Naive thymus-derived CD4-positive, alpha-beta T cell (primary cell): ENCODE data around the gene ADM2. TPM values are rescaled to one million over a fixed set of nuclear protein-coding genes. Genes with fewer than 3 reads are reported as not detected.
A peak's percentile ranks its signal among the peaks of the same experiment; 100 is the strongest.

Experiments used
- ATAC-seq: fragments of 150-1000 bp; cut with Tn5 transposase; 2 replicates; pipeline ENCODE4 v1.10.0; 2021; ENCODE audit warnings: mild to moderate bottlenecking, moderate library complexity
- CTCF ChIA-PET: fragments of 350-600 bp; sonication (Branson Sonifier 250); formaldehyde crosslinking; loops from one replicate; lab custom pipeline; 2021; ENCODE audit warnings: antibody characterized with exemption; lab: Charles Lee
- POLR2A ChIA-PET: fragments of 350-600 bp; sonication (Branson Sonifier 250); formaldehyde crosslinking; loops from one replicate; lab custom pipeline; 2021; ENCODE audit warnings: antibody characterized with exemption, inconsistent platforms; lab: Charles Lee
- DNase-seq, 9 donors: peaks; one replicate each; pipeline versions ENCODE4 v3.0.0 to v3.0.0-alpha.2; 2020 to 2022; ENCODE audit warnings: mixed read lengths in 1 of 9
- H3K27ac ChIP-seq: one replicate; pipeline ENCODE4 v1.7.0; 2013; ENCODE audit warnings: mild to moderate bottlenecking, low read depth, low read length, moderate library complexity
- H3K27me3 ChIP-seq, 2 donors: one replicate each; pipeline ENCODE4 v1.7.0; 2013; ENCODE audit warnings: low read length in 2 of 2, mild to moderate bottlenecking in 2 of 2, moderate library complexity in 2 of 2; ENCODE audit not compliant: control insufficient read depth in 2 of 2, insufficient read depth in 2 of 2
- H3K36me3 ChIP-seq, 3 experiments: 1 replicate in 2 of 3; 2 replicates in 1 of 3; pipeline ENCODE4 v1.7.0; 2013; ENCODE audit warnings: low read length in 3 of 3, mild to moderate bottlenecking in 3 of 3, moderate library complexity in 1 of 3; ENCODE audit not compliant: insufficient read depth in 3 of 3, control insufficient read depth in 2 of 3
- H3K4me1 ChIP-seq, 2 donors: one replicate each; pipeline ENCODE4 v1.7.0; 2013; ENCODE audit warnings: low read length in 2 of 2, mild to moderate bottlenecking in 2 of 2, moderate library complexity in 1 of 2; ENCODE audit not compliant: control insufficient read depth in 2 of 2, insufficient read depth in 2 of 2
- H3K4me3 ChIP-seq: 2 replicates; pipeline ENCODE4 v1.7.0; 2013; ENCODE audit warnings: mild to moderate bottlenecking, low read length
- H3K9me3 ChIP-seq, 3 experiments: 1 replicate in 2 of 3; 2 replicates in 1 of 3; pipeline ENCODE4 v1.7.0; 2013; ENCODE audit warnings: low read length in 3 of 3; ENCODE audit not compliant: control insufficient read depth in 2 of 3
- H3K27ac Mint-ChIP-seq, 9 donors: one replicate each; pipeline ENCODE4 v1.8.0; 2020 to 2022; ENCODE audit warnings: mixed read lengths in 9 of 9, mild to moderate bottlenecking in 8 of 9, moderate library complexity in 5 of 9, inconsistent platforms in 2 of 9
- H3K27me3 Mint-ChIP-seq, 5 donors: one replicate each; pipeline ENCODE4 v1.8.0; 2021 to 2022; ENCODE audit warnings: mixed read lengths in 5 of 5, mild to moderate bottlenecking in 1 of 5
- H3K36me3 Mint-ChIP-seq, 5 donors: one replicate each; pipeline ENCODE4 v1.8.0; 2020 to 2022; ENCODE audit warnings: mixed read lengths in 5 of 5, mild to moderate bottlenecking in 3 of 5, inconsistent platforms in 1 of 5
- H3K4me1 Mint-ChIP-seq, 7 donors: one replicate each; pipeline ENCODE4 v1.8.0; 2020 to 2022; ENCODE audit warnings: mixed read lengths in 7 of 7, mild to moderate bottlenecking in 3 of 7, inconsistent platforms in 1 of 7
- H3K4me3 Mint-ChIP-seq, 10 donors: one replicate each; pipeline ENCODE4 v1.8.0; 2020 to 2022; ENCODE audit warnings: mild to moderate bottlenecking in 10 of 10, mixed read lengths in 10 of 10, moderate library complexity in 6 of 10, inconsistent platforms in 2 of 10
- H3K9me3 Mint-ChIP-seq, 11 donors: one replicate each; pipeline ENCODE4 v1.8.0; 2020 to 2022; ENCODE audit warnings: mixed read lengths in 11 of 11, mild to moderate bottlenecking in 4 of 11, inconsistent platforms in 1 of 11, moderate library complexity in 1 of 11
- intact Hi-C, 2 donors: fragments of 100-400 bp; cut with micrococcal nuclease; formaldehyde crosslinking; loops; one replicate each; pipeline ENCODE4 v1.15.1; 2023
- polyA plus RNA-seq, 2 donors: library from polyadenylated mRNA; unstranded; fragments of 300-500 nt; fragmentation: Illumina TruSeq; gene quantifications; one replicate each; pipeline ENCODE4 v1.2.3, GENCODE V29; 2021
- total RNA-seq, 6 experiments: library from RNA in 5 of 6; stranded (reverse) in 5 of 6; gene quantifications; 1 replicate in 5 of 6; 2 replicates in 1 of 6; pipeline ENCODE4 v1.2.3 and lab custom pipeline; 2021 to 2026

Gene ADM2
- total and polyA plus RNA-seq, 7 experiments from 2014 or later: 0.24 to 4.5 (median 3.7) TPM

- H3K4me3 Mint-ChIP-seq: no peak overlapping the region
- H3K4me1 Mint-ChIP-seq: peaks cover 4 to 16% (median 7%) of the 10 kb centered on the region in 7 donors
- peaks cover 0 to 5% (median 0%) of the 10 kb centered on the region in 5 donors for H3K27me3 Mint-ChIP-seq
- H3K27ac Mint-ChIP-seq: no peak overlapping the region
- ATAC-seq: no peak
- DNase-seq: no peak
- intact Hi-C loops: loop anchor here in 1 of 2 donors (10.0 kb wide), 1 partner anchor 227 kb away; the partner anchor contains the start of gene MAPK11
- Histone ChIP-seq H3K27ac (no peak overlapping the region), H3K27me3 (no peaks in the 10 kb centered on the region), H3K36me3 (peaks cover 0 to 34% (median 7%) of the 10 kb centered on the region in 3 experiments), H3K4me3 (no peak overlapping the region), H3K4me1 (peaks cover 10 to 16% of the 10 kb centered on the region in 2 donors), H3K9me3 (no peaks in the 10 kb centered on the region)
- CTCF ChIA-PET: interaction anchor here (0.5 kb wide), 1 partner anchor 121 kb away, joined by 3 read pairs; no protein-coding TSS in a partner anchor
- H3K36me3 Mint-ChIP-seq: peaks cover 0 to 3% (median 0%) of the 10 kb centered on the region in 5 donors
- H3K9me3 Mint-ChIP-seq: no peaks in the 10 kb centered on the region
- POLR2A ChIA-PET: interaction anchor here (1.4 kb wide), 1 partner anchor 31 kb away, joined by 3 read pairs; no protein-coding TSS in a partner anchor
Measured at GRCh38 chr22:50502096-50502495, 20.8 kb downstream of the ADM2 start.

GRCh38 chr22:50502628-50503474 lies 21.5 kb downstream of the ADM2 start:
- H3K4me3 Mint-ChIP-seq: no peak overlapping the region
- DNase-seq (no peak), ATAC-seq (no peak)
- Histone ChIP-seq H3K4me3 (no peak overlapping the region), H3K9me3 (no peaks in the 10 kb centered on the region), H3K36me3 (peaks cover 0 to 38% (median 7%) of the 10 kb centered on the region in 3 experiments), H3K27ac (no peak overlapping the region), H3K27me3 (no peaks in the 10 kb centered on the region), H3K4me1 (peaks cover 10 to 16% of the 10 kb centered on the region in 2 donors)
- H3K36me3 Mint-ChIP-seq: peaks cover 0 to 5% (median 0%) of the 10 kb centered on the region in 5 donors
- no peak overlapping the region for H3K27ac Mint-ChIP-seq
- H3K4me1 Mint-ChIP-seq: peaks cover 4 to 16% (median 7%) of the 10 kb centered on the region in 7 donors
- POLR2A ChIA-PET: interaction anchor here (1.4 to 1.5 kb wide), 2 partner anchors 21 to 32 kb away, joined by 3 read pairs; partner anchors contain the start of gene ADM2
- intact Hi-C loops: loop anchor here in 1 of 2 donors (10.0 kb wide), 1 partner anchor 228 kb away; the partner anchor contains the start of gene MAPK11
- peaks cover 0 to 3% (median 0%) of the 10 kb centered on the region in 5 donors for H3K27me3 Mint-ChIP-seq
- CTCF ChIA-PET: no interaction called here
- H3K9me3 Mint-ChIP-seq: no peaks in the 10 kb centered on the region

- no peaks in the 10 kb centered on the region for H3K27me3 Mint-ChIP-seq
- Histone ChIP-seq H3K27ac (no peak overlapping the region), H3K27me3 (no peaks in the 10 kb centered on the region), H3K36me3 (peaks cover 0 to 40% (median 7%) of the 10 kb centered on the region in 3 experiments), H3K9me3 (no peaks in the 10 kb centered on the region), H3K4me3 (no peak overlapping the region), H3K4me1 (peaks cover 11 to 17% of the 10 kb centered on the region in 2 donors)
- DNase-seq (no peak), ATAC-seq (no peak)
- peaks cover 0 to 7% (median 0%) of the 10 kb centered on the region in 5 donors for H3K36me3 Mint-ChIP-seq
- no peak overlapping the region for H3K27ac Mint-ChIP-seq
- no peaks in the 10 kb centered on the region for H3K9me3 Mint-ChIP-seq
- H3K4me3 Mint-ChIP-seq: no peak overlapping the region
- POLR2A ChIA-PET: interaction anchor here (0.9 to 1.5 kb wide), 3 partner anchors 22 to 117 kb away, joined by 3 read pairs; partner anchors contain the start of gene ADM2
- CTCF ChIA-PET: interaction anchor here (0.6 kb wide), 1 partner anchor 116 kb away, joined by 4 read pairs; no protein-coding TSS in a partner anchor
- H3K4me1 Mint-ChIP-seq: peaks cover 1 to 13% (median 6%) of the 10 kb centered on the region in 7 donors
- intact Hi-C loops: loop anchor here in 1 of 2 donors (10.0 kb wide), 1 partner anchor 229 kb away; the partner anchor contains the start of gene MAPK11
Measured at GRCh38 chr22:50503475-50504145, 22.3 kb downstream of the ADM2 start.

GRCh38 chr22:50504369-50505211 lies 23.2 kb downstream of the ADM2 start:
- Histone ChIP-seq H3K9me3 (no peaks in the 10 kb centered on the region), H3K4me3 (no peak overlapping the region), H3K4me1 (peaks cover 19 to 26% of the 10 kb centered on the region in 2 donors), H3K36me3 (peaks cover 0 to 40% (median 7%) of the 10 kb centered on the region in 3 experiments), H3K27ac (no peak overlapping the region), H3K27me3 (no peaks in the 10 kb centered on the region)
- DNase-seq (no peak), ATAC-seq (no peak)
- peaks cover 0 to 7% (median 0%) of the 10 kb centered on the region in 5 donors for H3K36me3 Mint-ChIP-seq
- H3K4me3 Mint-ChIP-seq: peak overlapping the region in 1 of 10 donors; percentile 96
- peaks cover 11 to 20% (median 12%) of the 10 kb centered on the region in 7 donors for H3K4me1 Mint-ChIP-seq
- POLR2A ChIA-PET: interaction anchor here (0.6 to 6.2 kb wide), 5 partner anchors 23 to 124 kb away, joined by 3 to 116 read pairs (median 3); partner anchors contain the start of genes ADM2, SCO2 and TYMP
- no peaks in the 10 kb centered on the region for H3K9me3 Mint-ChIP-seq
- intact Hi-C loops: loop anchor here in 1 of 2 donors (10.0 kb wide), 1 partner anchor 230 kb away; the partner anchor contains the start of gene MAPK11
- CTCF ChIA-PET: no interaction called here
- no peak overlapping the region for H3K27ac Mint-ChIP-seq
- no peaks in the 10 kb centered on the region for H3K27me3 Mint-ChIP-seq

GRCh38 chr22:50505276-50505775 lies 24.0 kb downstream of the ADM2 start:
- no peak overlapping the region for H3K4me3 ChIP-seq
- ChIA-PET CTCF (interaction anchor here (1.0 kb wide), 1 partner anchor 17 kb away, joined by 3 read pairs; no protein-coding TSS in a partner anchor), POLR2A (interaction anchor here (0.6 to 6.2 kb wide), 4 partner anchors 22 to 115 kb away, joined by 3 to 116 read pairs (median 4); partner anchors contain the start of genes SCO2 and TYMP)
- Mint-ChIP-seq H3K9me3 (no peaks in the 10 kb centered on the region), H3K4me1 (peaks cover 12 to 22% (median 16%) of the 10 kb centered on the region in 7 donors), H3K27ac (no peak overlapping the region), H3K27me3 (no peaks in the 10 kb centered on the region), H3K36me3 (peaks cover 0 to 7% (median 0%) of the 10 kb centered on the region in 5 donors), H3K4me3 (peak overlapping the region in 1 of 10 donors; percentile 96)
- peaks cover 0 to 40% (median 7%) of the 10 kb centered on the region in 3 experiments for H3K36me3 ChIP-seq
- H3K27ac ChIP-seq: no peak overlapping the region
- ATAC-seq: no peak
- intact Hi-C loops: loop anchor here in 1 of 2 donors (10.0 kb wide), 1 partner anchor 231 kb away; the partner anchor contains the start of gene MAPK11
- H3K27me3 ChIP-seq: no peaks in the 10 kb centered on the region
- H3K4me1 ChIP-seq: peaks cover 19 to 26% of the 10 kb centered on the region in 2 donors
- DNase-seq: no peak
- H3K9me3 ChIP-seq: no peaks in the 10 kb centered on the region
